PC-3 (cell line): ENCODE measurements around the gene C15orf39.
"Not testable (repeated sequence)": the region's sequence is repeated elsewhere in the genome, so short reads cannot be mapped to it uniquely, and the experiment has no call there.

Source experiments
- EZH2 ChIP-seq: fragments of 300-600 bp; sonication (generic); IDR thresholded peaks from one replicate; pipeline ENCODE4 v1.6.1; 2017; ENCODE audit warnings: antibody characterized with exemption, mild to moderate bottlenecking, low read length; ENCODE audit not compliant: unreplicated experiment
- EZH2phosphoT487 ChIP-seq: fragments of 300-600 bp; sonication (generic); IDR thresholded peaks from 2 replicates; pipeline ENCODE4 v1.6.1; 2018; ENCODE audit warnings: mild to moderate bottlenecking, antibody characterized with exemption, low read length, borderline replicate concordance
- TF ChIP-seq, protein P1 (sequence below): fragments of 300-600 bp; sonication (generic); conservative IDR thresholded peaks from 2 replicates; pipeline ENCODE4 v1.5.1; 2017; ENCODE audit warnings: antibody characterized with exemption, low read depth, mild to moderate bottlenecking, low read length

DNA sequence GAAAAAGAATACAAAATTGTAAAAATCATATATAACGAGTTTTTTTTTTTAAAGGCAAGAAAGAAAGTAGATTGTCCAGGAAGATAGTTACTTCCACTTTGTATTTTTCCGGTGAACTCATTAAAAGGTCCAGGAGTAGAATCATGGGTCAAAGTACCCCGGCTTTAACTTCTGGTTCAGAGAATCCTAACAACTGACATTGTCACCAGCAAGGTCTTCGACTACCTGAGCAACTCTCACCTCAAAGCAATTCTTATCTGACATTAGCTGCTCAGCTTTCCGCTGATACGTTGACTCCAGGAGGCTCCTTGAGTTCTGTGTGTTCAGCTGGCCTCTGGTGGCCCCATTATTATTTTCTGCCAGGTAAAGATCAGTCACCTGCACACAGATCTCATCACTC is 47.3 kb downstream of the C15orf39 start:
- TF ChIP-seq, protein P1, sequence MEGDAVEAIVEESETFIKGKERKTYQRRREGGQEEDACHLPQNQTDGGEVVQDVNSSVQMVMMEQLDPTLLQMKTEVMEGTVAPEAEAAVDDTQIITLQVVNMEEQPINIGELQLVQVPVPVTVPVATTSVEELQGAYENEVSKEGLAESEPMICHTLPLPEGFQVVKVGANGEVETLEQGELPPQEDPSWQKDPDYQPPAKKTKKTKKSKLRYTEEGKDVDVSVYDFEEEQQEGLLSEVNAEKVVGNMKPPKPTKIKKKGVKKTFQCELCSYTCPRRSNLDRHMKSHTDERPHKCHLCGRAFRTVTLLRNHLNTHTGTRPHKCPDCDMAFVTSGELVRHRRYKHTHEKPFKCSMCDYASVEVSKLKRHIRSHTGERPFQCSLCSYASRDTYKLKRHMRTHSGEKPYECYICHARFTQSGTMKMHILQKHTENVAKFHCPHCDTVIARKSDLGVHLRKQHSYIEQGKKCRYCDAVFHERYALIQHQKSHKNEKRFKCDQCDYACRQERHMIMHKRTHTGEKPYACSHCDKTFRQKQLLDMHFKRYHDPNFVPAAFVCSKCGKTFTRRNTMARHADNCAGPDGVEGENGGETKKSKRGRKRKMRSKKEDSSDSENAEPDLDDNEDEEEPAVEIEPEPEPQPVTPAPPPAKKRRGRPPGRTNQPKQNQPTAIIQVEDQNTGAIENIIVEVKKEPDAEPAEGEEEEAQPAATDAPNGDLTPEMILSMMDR = not testable (repeated sequence)
- not testable (repeated sequence) for TF ChIP-seq EZH2, EZH2phosphoT487
